NB4 (cell line): ENCODE measurements around the gene TMEM123.

Source experiments
- POLR2A ChIP-seq: IDR thresholded peaks from 2 replicates; pipeline ENCODE4 v1.6.1; 2011; ENCODE audit warnings: mild to moderate bottlenecking; ENCODE audit not compliant: insufficient read length; ENCODE audit errors: extremely low read depth
- TF ChIP-seq, protein P1 (sequence below): IDR thresholded peaks from one replicate; pipeline ENCODE4 v1.5.1; 2012; ENCODE audit warnings: low read depth, low read length

- TF ChIP-seq, protein P1, sequence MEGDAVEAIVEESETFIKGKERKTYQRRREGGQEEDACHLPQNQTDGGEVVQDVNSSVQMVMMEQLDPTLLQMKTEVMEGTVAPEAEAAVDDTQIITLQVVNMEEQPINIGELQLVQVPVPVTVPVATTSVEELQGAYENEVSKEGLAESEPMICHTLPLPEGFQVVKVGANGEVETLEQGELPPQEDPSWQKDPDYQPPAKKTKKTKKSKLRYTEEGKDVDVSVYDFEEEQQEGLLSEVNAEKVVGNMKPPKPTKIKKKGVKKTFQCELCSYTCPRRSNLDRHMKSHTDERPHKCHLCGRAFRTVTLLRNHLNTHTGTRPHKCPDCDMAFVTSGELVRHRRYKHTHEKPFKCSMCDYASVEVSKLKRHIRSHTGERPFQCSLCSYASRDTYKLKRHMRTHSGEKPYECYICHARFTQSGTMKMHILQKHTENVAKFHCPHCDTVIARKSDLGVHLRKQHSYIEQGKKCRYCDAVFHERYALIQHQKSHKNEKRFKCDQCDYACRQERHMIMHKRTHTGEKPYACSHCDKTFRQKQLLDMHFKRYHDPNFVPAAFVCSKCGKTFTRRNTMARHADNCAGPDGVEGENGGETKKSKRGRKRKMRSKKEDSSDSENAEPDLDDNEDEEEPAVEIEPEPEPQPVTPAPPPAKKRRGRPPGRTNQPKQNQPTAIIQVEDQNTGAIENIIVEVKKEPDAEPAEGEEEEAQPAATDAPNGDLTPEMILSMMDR: no peak
- TF ChIP-seq POLR2A: no peak
Observed at GRCh38 chr11:102465696-102466095, 13.1 kb upstream of the TMEM123 start.
